ENCODE data around the gene ZNF274. TPM values are rescaled to one million over a fixed set of nuclear protein-coding genes. Genes with fewer than 3 reads are reported as not detected.
A peak's percentile ranks its signal among the peaks of the same experiment; 100 is the strongest.

The ZNF274 gene
- polyA plus RNA-seq, 1 experiment = 15.2 TPM

- H3K4me3 ChIP-seq (ENCODE audit: low read depth, low read length) = no peak overlapping the region
- POLR2A ChIA-PET = no interaction called here
Observed at GRCh38 chr19:58153386-58153785, 29.5 kb upstream of the ZNF274 start.

GRCh38 chr19:58154287-58154678 lies 28.6 kb upstream of the ZNF274 start:
- ChIA-PET POLR2A (interaction anchor here (0.6 kb wide), 2 partner anchors 73 to 329 kb away, joined by 3 read pairs; no protein-coding TSS in a partner anchor), CTCF (interaction anchor here (0.6 to 1.6 kb wide), 4 partner anchors 9 to 1052 kb away, joined by 3 to 6 read pairs (median 4); no protein-coding TSS in a partner anchor)
- Histone ChIP-seq H3K27me3 (ENCODE audit: control insufficient read depth, insufficient read depth, low read length) (no peaks in the 10 kb centered on the region), H3K36me3 (ENCODE audit: control insufficient read depth, insufficient read depth, low read length) (no peaks in the 10 kb centered on the region), H3K4me3 (ENCODE audit: low read depth, low read length) (peak overlapping the region; percentile 64)
- TF ChIP-seq, protein P1, sequence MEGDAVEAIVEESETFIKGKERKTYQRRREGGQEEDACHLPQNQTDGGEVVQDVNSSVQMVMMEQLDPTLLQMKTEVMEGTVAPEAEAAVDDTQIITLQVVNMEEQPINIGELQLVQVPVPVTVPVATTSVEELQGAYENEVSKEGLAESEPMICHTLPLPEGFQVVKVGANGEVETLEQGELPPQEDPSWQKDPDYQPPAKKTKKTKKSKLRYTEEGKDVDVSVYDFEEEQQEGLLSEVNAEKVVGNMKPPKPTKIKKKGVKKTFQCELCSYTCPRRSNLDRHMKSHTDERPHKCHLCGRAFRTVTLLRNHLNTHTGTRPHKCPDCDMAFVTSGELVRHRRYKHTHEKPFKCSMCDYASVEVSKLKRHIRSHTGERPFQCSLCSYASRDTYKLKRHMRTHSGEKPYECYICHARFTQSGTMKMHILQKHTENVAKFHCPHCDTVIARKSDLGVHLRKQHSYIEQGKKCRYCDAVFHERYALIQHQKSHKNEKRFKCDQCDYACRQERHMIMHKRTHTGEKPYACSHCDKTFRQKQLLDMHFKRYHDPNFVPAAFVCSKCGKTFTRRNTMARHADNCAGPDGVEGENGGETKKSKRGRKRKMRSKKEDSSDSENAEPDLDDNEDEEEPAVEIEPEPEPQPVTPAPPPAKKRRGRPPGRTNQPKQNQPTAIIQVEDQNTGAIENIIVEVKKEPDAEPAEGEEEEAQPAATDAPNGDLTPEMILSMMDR (IDR thresholded peaks at IDR 0.05; ENCODE audit: insufficient read depth, low read depth, low read length) = no peak
- no peak for DNase-seq (ENCODE audit: low read depth)

More at GRCh38 chr19:58153386-58153785, 29.5 kb upstream of the ZNF274 start:
- Histone ChIP-seq H3K36me3 (ENCODE audit: control insufficient read depth, insufficient read depth, low read length) (no peaks in the 10 kb centered on the region), H3K27me3 (ENCODE audit: control insufficient read depth, insufficient read depth, low read length) (no peaks in the 10 kb centered on the region)
- TF ChIP-seq, protein P1 (IDR thresholded peaks at IDR 0.05; ENCODE audit: insufficient read depth, low read depth, low read length) = no peak
- DNase-seq (ENCODE audit: low read depth) = no peak
- CTCF ChIA-PET = interaction anchor here (1.6 kb wide), 1 partner anchor 747 kb away, joined by 6 read pairs; no protein-coding TSS in a partner anchor

GRCh38 chr19:58154679-58155648 lies 27.9 kb upstream of the ZNF274 start:
- no peaks in the 10 kb centered on the region for H3K36me3 ChIP-seq (ENCODE audit: control insufficient read depth, insufficient read depth, low read length)
- CTCF ChIA-PET = interaction anchor here (0.7 to 1.6 kb wide), 14 partner anchors 9 to 1051 kb away, joined by 3 to 6 read pairs (median 4); partner anchors contain the start of gene ZNF417
- peak; percentile 43 for DNase-seq (ENCODE audit: low read depth)
- H3K4me3 ChIP-seq (ENCODE audit: low read depth, low read length) = peak overlapping the region; percentile 64
- no peaks in the 10 kb centered on the region for H3K27me3 ChIP-seq (ENCODE audit: control insufficient read depth, insufficient read depth, low read length)
- TF ChIP-seq, protein P1 (IDR thresholded peaks at IDR 0.05; ENCODE audit: insufficient read depth, low read depth, low read length) = peak; percentile 98
- POLR2A ChIA-PET = interaction anchor here (0.6 kb wide), 2 partner anchors 74 to 677 kb away, joined by 3 read pairs; no protein-coding TSS in a partner anchor

DNA sequence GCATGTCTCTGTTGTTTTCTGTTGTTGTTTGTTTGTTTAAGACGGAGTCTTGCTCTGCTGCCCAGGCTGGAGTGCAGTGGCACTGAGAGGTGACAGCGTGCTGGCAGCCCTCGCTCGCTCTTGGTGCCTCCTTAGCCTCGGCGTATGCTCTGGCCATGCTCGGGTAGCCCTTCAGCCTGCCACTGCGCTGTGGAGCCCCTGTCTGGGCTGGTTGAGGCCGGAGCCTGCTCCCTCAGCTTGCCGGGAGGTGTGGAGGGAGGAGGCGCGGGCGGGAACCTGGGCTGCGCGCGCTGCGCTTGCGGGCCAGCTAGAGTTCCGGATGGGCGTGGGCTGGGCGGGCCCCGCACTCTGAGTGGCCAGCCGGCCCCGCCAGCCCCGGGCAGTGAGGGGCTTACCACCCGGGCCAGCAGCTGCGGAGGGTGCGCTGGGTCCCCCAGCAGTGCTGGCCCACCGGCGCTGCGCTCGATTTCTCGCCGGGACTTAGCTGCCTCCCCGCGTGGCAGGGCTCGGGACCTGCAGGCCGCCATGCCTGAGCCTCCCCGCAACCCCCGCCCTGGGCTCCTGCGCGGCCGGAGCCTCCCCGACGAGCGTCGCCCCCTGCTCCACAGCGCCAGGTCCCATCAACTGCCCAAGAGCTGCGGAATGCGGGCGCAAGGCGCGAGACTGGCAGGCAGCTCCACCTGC lies 25.7 kb upstream of the ZNF274 start:
- no peak for DNase-seq (ENCODE audit: low read depth)
- CTCF ChIA-PET = interaction anchor here (0.6 kb wide), 1 partner anchor 751 kb away, joined by 3 read pairs; no protein-coding TSS in a partner anchor
- POLR2A ChIA-PET = no interaction called here
- no peaks in the 10 kb centered on the region for H3K27me3 ChIP-seq (ENCODE audit: control insufficient read depth, insufficient read depth, low read length)
- H3K4me3 ChIP-seq (ENCODE audit: low read depth, low read length) = no peak overlapping the region
- H3K36me3 ChIP-seq (ENCODE audit: control insufficient read depth, insufficient read depth, low read length) = no peaks in the 10 kb centered on the region
- TF ChIP-seq, protein P1 (IDR thresholded peaks at IDR 0.05; ENCODE audit: insufficient read depth, low read depth, low read length) = no peak

All from BJ (cell line).